HEK293T (cell line): ENCODE measurements around the gene NPTXR.

ENCODE experiments used
- BHLHE40 ChIP-seq: fragments of 450-650 bp; IDR thresholded peaks from 2 replicates; pipeline ENCODE4 v1.6.1; 2016; ENCODE audit warnings: mild to moderate bottlenecking, moderate library complexity, borderline replicate concordance
- NFRKB ChIP-seq: fragments of 450-650 bp; IDR thresholded peaks from 2 replicates; pipeline ENCODE4 v1.6.1; 2016; ENCODE audit warnings: mild to moderate bottlenecking, moderate library complexity
- SP1 ChIP-seq: fragments of 450-650 bp; IDR thresholded peaks from 2 replicates; pipeline ENCODE4 v1.6.1; 2017

DNA sequence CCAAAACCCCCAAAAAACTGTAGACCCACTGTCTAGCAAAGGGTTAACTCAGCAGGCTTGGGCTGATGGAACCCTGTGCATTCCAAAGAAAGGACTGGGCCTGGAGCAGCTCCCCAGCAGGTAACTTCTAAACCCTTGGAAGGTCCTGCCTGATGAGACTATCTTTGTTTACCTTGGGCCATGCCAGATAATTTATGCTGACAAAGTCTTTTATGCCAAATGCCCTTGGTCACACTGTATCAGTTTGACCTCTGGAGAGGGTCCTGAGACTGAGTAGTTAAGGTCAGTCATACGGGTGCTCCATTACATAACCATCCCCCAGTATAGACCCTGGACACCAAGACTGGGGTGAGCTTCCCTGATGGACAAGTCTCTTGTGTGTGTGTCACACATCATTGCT, 28.0 kb downstream of the NPTXR start:
- TF ChIP-seq NFRKB, result no peak
- TF ChIP-seq SP1, result no peak
- TF ChIP-seq BHLHE40, result no peak
